Measurements from ENCODE around the gene PCSK6.

GRCh38 chr15:101307897-101308603 is 181.5 kb downstream of the PCSK6 start:
- TF ChIP-seq, protein P1, sequence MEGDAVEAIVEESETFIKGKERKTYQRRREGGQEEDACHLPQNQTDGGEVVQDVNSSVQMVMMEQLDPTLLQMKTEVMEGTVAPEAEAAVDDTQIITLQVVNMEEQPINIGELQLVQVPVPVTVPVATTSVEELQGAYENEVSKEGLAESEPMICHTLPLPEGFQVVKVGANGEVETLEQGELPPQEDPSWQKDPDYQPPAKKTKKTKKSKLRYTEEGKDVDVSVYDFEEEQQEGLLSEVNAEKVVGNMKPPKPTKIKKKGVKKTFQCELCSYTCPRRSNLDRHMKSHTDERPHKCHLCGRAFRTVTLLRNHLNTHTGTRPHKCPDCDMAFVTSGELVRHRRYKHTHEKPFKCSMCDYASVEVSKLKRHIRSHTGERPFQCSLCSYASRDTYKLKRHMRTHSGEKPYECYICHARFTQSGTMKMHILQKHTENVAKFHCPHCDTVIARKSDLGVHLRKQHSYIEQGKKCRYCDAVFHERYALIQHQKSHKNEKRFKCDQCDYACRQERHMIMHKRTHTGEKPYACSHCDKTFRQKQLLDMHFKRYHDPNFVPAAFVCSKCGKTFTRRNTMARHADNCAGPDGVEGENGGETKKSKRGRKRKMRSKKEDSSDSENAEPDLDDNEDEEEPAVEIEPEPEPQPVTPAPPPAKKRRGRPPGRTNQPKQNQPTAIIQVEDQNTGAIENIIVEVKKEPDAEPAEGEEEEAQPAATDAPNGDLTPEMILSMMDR (IDR thresholded peaks at IDR 0.05): no peak
- no peak for TF ChIP-seq POLR2A (IDR thresholded peaks at IDR 0.05)
